Smooth muscle cell (in vitro differentiated cells): ENCODE data around the gene FAM163B. TPM values are rescaled to one million over a fixed set of nuclear protein-coding genes. Genes with fewer than 3 reads are reported as not detected.

ENCODE experiments used
- DNase-seq: peaks from one replicate; lab custom pipeline; 2025; ENCODE audit not compliant: unreplicated experiment; lab: John Stamatoyannopoulos, UW
- H2AFZ ChIP-seq: fragments of 200-600 bp; sonication (generic); 2 replicates; pipeline ENCODE4 v1.6.0; 2016; ENCODE audit warnings: antibody characterized with exemption, low read depth, mild to moderate bottlenecking
- H3F3A ChIP-seq: fragments of 200-600 bp; sonication (generic); 2 replicates; pipeline ENCODE4 v1.6.0; 2017; ENCODE audit warnings: antibody characterized with exemption, low read depth
- H3K27ac ChIP-seq: fragments of 200-600 bp; sonication (generic); 2 replicates; pipeline ENCODE4 v1.5.1; 2016; ENCODE audit warnings: low read depth, mild to moderate bottlenecking
- H3K27me3 ChIP-seq: fragments of 200-600 bp; sonication (generic); 2 replicates; pipeline ENCODE4 v1.6.1; 2016; ENCODE audit warnings: low read depth, mild to moderate bottlenecking
- H3K36me3 ChIP-seq: fragments of 200-600 bp; sonication (generic); 2 replicates; pipeline ENCODE4 v1.5.1; 2016; ENCODE audit warnings: low read depth
- H3K4me1 ChIP-seq: fragments of 200-600 bp; sonication (generic); 2 replicates; pipeline ENCODE4 v1.5.1; 2016; ENCODE audit warnings: low read depth
- H3K4me2 ChIP-seq: fragments of 200-600 bp; sonication (generic); 2 replicates; pipeline ENCODE4 v1.6.0; 2016; ENCODE audit warnings: mild to moderate bottlenecking
- H3K4me3 ChIP-seq: fragments of 200-600 bp; sonication (generic); 2 replicates; pipeline ENCODE4 v1.5.1; 2016; ENCODE audit warnings: mild to moderate bottlenecking
- H3K79me2 ChIP-seq: fragments of 200-600 bp; sonication (generic); 2 replicates; pipeline ENCODE4 v1.6.0; 2016; ENCODE audit warnings: low read depth, mild to moderate bottlenecking
- H3K9ac ChIP-seq: fragments of 200-600 bp; sonication (generic); 2 replicates; pipeline ENCODE4 v1.6.0; 2016; ENCODE audit warnings: low read depth
- H3K9me3 ChIP-seq: fragments of 200-600 bp; sonication (generic); replicated peaks from 2 replicates; pipeline ENCODE4 v1.5.1; 2016; ENCODE audit warnings: low read depth
- H4K20me1 ChIP-seq: fragments of 200-600 bp; sonication (generic); 2 replicates; pipeline ENCODE4 v1.6.0; 2016; ENCODE audit warnings: low read depth
- WGBS: methylation state at CpG from one replicate; pipeline ENCODE4 v1.1.7; 2016; ENCODE audit warnings: low lambda C conversion rate; 5-methylcytosine and 5-hydroxymethylcytosine counted together
- polyA plus RNA-seq: library from polyadenylated mRNA; unstranded; fragments of >200 nt; fragmentation: Nextera tagmentation; extraction: Ambion mirVana; gene quantifications from 2 replicates; pipeline ENCODE4 v1.2.1, GENCODE V29; 2016
- total RNA-seq: library from RNA; depleted of rRNA; stranded (reverse); fragments of >200 nt; gene quantifications from 2 replicates; pipeline ENCODE4 v1.2.3, GENCODE V29; 2014
- TF ChIP-seq, protein P1 (sequence below): fragments of 200-600 bp; sonication (generic); IDR thresholded peaks from 2 replicates; pipeline ENCODE4 v1.5.1; 2017; ENCODE audit warnings: borderline replicate concordance, mild to moderate bottlenecking, antibody characterized with exemption; ENCODE audit not compliant: insufficient read depth, poor library complexity, severe bottlenecking

Gene FAM163B
- total and polyA plus RNA-seq, 2 experiments from 2014 or later = 0.49 to 3.4 TPM

DNA sequence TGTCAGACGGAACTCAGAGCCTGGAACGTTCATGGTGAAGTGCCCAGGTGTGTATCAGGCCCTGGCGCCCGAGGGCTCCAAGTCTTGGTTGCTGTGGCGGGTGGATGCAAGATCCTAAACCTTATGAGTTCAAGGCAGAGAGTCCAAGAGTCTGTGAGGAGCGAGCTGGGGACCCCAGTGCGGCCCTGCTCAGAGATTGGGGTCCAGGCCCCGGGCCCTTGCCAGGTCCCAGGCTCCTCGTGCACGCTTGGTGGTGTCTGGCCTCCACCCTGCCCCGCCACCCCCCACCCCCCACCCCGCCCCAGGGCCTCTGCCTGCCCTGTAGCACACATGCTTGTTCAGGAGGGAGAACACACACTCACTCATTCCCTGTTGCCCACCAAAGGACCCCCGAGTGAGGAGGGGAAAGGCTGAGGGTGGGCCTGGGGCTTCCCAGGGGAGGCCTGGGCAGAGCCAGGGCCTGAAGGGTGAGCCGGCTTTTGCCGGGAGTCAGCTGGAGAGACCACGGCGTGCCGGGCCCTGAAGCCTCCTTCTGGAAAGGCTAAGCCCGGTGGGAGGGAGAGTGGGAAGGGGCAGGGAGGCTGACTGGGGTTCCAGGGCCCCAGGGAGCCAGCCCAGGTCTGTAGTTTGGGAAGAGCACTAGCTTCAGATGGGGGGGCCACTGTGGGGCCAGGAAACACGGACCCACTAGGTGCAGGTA, 37.1 kb downstream of the FAM163B start:
- H3K27me3 ChIP-seq = no peaks in the 10 kb centered on the region
- H4K20me1 ChIP-seq = no peaks in the 10 kb centered on the region

DNA sequence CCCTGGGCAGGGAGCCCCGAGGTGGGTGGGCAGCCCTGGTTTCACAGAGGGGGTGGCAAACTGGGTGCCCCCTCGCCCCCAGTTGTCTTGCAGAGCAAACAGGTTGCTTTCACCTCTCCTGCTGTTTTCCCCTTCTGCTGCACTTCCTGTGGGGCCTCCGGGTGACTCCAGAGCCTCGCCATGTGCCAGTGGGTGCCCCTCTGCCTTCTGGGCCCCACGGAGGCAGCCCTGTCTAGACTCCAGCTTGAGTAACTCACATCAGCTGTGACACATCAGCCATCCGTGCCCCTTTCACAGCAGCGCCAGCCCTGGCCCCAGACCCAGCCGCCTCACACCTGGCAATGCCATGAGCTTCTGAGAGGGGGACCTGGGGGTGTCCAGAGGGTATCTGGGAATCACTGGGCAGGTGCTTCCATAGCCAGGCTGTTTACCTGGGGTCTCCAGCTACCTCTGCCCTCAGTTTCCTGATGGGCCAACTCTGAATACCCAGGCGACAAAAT, 37.7 kb downstream of the FAM163B start:
- 72% methylated on average over 9 of the region's 9 CpGs for WGBS

More for the DNA sequence above, 37.1 kb downstream of the FAM163B start:
- no peaks in the 10 kb centered on the region for H3K9me3 ChIP-seq
- no peak overlapping the region for H3K27ac ChIP-seq
- no peak overlapping the region for H2AFZ ChIP-seq
- no peaks in the 10 kb centered on the region for H3K79me2 ChIP-seq
- H3K36me3 ChIP-seq = no peaks in the 10 kb centered on the region
- H3K4me2 ChIP-seq = no peak overlapping the region
- peaks cover 15% of the 10 kb centered on the region for H3K4me1 ChIP-seq
- no peak for DNase-seq
- no peak overlapping the region for H3K9ac ChIP-seq
- H3F3A ChIP-seq = no peaks in the 10 kb centered on the region
- WGBS = 94% methylated on average over 19 of the region's 20 CpGs
- TF ChIP-seq, protein P1, sequence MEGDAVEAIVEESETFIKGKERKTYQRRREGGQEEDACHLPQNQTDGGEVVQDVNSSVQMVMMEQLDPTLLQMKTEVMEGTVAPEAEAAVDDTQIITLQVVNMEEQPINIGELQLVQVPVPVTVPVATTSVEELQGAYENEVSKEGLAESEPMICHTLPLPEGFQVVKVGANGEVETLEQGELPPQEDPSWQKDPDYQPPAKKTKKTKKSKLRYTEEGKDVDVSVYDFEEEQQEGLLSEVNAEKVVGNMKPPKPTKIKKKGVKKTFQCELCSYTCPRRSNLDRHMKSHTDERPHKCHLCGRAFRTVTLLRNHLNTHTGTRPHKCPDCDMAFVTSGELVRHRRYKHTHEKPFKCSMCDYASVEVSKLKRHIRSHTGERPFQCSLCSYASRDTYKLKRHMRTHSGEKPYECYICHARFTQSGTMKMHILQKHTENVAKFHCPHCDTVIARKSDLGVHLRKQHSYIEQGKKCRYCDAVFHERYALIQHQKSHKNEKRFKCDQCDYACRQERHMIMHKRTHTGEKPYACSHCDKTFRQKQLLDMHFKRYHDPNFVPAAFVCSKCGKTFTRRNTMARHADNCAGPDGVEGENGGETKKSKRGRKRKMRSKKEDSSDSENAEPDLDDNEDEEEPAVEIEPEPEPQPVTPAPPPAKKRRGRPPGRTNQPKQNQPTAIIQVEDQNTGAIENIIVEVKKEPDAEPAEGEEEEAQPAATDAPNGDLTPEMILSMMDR = no peak
- H3K4me3 ChIP-seq = no peak overlapping the region

GRCh38 chr9:133570691-133571080, 38.5 kb downstream of the FAM163B start:
- Histone ChIP-seq H3K9ac (no peak overlapping the region), H3F3A (no peaks in the 10 kb centered on the region), H2AFZ (no peak overlapping the region), H3K4me3 (no peak overlapping the region), H3K27ac (no peak overlapping the region), H3K79me2 (no peaks in the 10 kb centered on the region), H4K20me1 (no peaks in the 10 kb centered on the region), H3K4me1 (peaks cover 3% of the 10 kb centered on the region), H3K27me3 (no peaks in the 10 kb centered on the region), H3K9me3 (no peaks in the 10 kb centered on the region), H3K36me3 (no peaks in the 10 kb centered on the region), H3K4me2 (no peak overlapping the region)
- WGBS = 87% methylated on average over 16 of the region's 16 CpGs
- TF ChIP-seq, protein P1 = no peak
- DNase-seq = no peak

More for the DNA sequence above, 37.7 kb downstream of the FAM163B start:
- no peaks in the 10 kb centered on the region for H3K79me2 ChIP-seq
- H3K36me3 ChIP-seq = no peaks in the 10 kb centered on the region
- DNase-seq = no peak
- no peaks in the 10 kb centered on the region for H4K20me1 ChIP-seq
- no peak overlapping the region for H3K27ac ChIP-seq
- H3F3A ChIP-seq = no peaks in the 10 kb centered on the region
- TF ChIP-seq, protein P1 = no peak
- no peak overlapping the region for H3K4me2 ChIP-seq
- no peaks in the 10 kb centered on the region for H3K9me3 ChIP-seq
- no peak overlapping the region for H3K9ac ChIP-seq
- H2AFZ ChIP-seq = no peak overlapping the region
- no peak overlapping the region for H3K4me3 ChIP-seq
- H3K27me3 ChIP-seq = no peaks in the 10 kb centered on the region
- H3K4me1 ChIP-seq = peaks cover 11% of the 10 kb centered on the region
